Islet precursor cell (in vitro differentiated cells): ENCODE results near the gene NFIA.

Source experiments
- DNase-seq: peaks from one replicate; pipeline ENCODE4 v3.0.0-alpha.2; 2018

NFIA gene

GRCh38 chr1:61348025-61348665 is 265.8 kb downstream of the NFIA start:
- no peak for DNase-seq

GRCh38 chr1:61352845-61353435 is 270.6 kb downstream of the NFIA start:
- DNase-seq, result no peak

GRCh38 chr1:61353797-61354406 is 271.5 kb downstream of the NFIA start:
- DNase-seq, result no peak

GRCh38 chr1:61356016-61356415 is 273.7 kb downstream of the NFIA start:
- no peak for DNase-seq

DNA sequence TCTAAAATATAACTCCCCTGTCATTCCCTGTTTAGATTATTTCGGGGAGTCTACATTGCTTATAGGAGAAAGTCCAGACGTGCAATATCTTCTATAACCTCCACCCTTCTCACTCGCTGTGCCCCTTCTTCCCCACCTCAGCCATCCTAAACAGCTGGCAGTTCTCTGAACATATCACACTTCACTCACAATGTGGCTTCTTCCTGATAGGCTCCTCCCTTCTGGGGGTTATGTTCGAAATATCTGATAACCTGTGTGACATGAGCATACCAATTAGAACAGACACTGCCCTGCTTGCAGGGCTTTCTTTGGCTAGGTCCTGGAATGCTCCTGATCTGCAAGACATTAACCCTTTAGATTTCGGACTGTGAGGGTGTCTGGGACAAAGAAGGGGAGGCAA is 274.6 kb downstream of the NFIA start:
- no peak for DNase-seq

GRCh38 chr1:61357539-61357938 is 275.2 kb downstream of the NFIA start:
- DNase-seq, result no peak

- no peak for DNase-seq
These were observed 276.6 kb downstream of the NFIA start for GRCh38 chr1:61358770-61359455.

DNA sequence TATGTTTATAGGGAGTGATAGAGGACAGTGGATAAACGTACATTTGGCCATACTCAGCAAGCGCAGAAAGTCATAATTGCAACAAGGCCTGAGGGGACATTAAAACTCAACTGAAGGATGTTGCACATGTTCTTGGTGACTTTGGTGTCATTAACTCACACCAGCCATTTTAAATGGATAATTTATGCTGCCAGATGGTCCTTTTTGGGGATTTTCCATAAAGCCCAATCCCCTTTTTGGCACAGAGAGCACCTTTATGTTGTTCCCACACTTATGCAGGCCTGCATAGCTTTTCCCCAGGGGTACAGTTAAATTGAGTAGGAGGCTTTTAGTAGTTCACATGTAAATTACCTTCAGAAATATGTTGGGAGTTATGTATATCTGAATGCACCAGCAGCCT is 279.6 kb downstream of the NFIA start:
- DNase-seq, result no peak

- DNase-seq, result no peak
These were observed 280.0 kb downstream of the NFIA start for GRCh38 chr1:61362351-61362750.

- no peak for DNase-seq
These were observed 286.0 kb downstream of the NFIA start for GRCh38 chr1:61368366-61368765.

DNA sequence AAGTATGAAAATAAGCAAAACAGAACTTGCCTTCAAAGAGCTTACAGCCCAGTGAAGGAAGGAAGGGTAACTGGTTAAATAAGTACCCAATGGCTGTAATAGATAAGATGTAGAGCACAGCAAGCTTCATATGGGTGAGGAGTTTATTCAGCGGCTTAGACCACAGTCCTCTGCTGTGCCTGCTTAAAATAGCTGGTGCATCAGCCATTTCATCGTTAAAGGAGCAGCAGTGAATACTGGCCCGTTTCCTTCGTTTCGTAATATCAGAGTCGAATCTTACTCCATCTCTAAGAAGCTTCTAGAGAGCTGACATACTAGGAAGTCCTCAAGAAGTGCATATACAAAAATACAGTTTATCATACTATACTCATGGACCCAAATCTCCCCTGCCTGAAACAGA is 286.5 kb downstream of the NFIA start:
- no peak for DNase-seq

DNA sequence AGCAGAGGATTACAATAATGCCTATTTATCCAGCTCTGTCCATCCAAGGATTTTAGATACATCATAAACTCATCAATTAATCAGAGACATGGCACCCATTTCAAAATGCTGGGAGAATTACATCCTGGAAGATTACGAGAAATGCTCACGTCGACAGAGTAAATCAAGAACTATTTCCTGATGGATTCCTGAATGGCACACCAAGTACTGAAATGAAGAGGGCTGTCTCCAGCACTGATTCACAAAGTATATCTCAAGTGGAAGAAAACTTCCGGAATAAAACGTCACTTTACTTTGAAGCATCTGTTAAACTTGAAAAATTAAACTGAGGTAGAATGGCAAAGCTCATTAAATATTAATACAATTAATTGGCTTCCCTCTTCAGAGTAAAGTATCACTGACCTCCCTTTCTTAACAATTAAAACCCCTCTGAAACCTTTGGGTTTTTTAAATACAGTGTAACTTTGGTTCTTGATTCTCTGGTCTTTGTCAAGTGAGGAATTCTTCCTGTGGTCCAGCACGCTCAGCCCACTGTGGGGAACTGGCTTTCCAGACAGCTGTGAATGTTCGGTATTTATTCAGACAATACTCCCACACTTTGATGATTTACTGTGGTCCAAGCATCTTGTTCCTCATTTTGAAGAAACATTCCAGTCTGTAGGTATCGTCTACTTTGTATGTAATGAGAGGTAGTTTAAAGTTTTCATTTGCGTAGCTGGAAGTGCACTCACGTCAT is 288.0 kb downstream of the NFIA start:
- no peak for DNase-seq

- no peak for DNase-seq
These were observed 288.5 kb downstream of the NFIA start for GRCh38 chr1:61370913-61371279.

DNA sequence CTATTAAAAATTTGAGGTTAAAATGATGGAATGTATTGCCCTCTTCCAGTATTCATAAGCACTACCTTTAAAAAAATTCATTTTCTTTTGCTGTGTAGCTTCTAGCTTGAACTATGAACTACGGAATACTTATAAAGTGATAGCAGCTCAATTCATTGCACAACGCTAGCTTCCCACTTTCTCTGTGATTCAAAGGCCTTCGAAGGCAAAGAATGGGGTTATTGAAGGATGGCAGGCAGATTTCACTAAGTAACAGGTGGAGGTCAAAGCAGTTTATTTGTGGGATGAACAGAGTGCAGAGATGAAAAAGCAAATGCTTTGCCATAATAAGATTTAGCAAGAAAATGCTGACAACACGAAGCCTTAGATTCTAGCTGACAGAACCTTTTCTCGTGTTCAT is 290.6 kb downstream of the NFIA start:
- no peak for DNase-seq

GRCh38 chr1:61374156-61374555 is 291.8 kb downstream of the NFIA start:
- DNase-seq, result no peak

GRCh38 chr1:61375082-61375880 is 292.9 kb downstream of the NFIA start:
- no peak for DNase-seq

DNA sequence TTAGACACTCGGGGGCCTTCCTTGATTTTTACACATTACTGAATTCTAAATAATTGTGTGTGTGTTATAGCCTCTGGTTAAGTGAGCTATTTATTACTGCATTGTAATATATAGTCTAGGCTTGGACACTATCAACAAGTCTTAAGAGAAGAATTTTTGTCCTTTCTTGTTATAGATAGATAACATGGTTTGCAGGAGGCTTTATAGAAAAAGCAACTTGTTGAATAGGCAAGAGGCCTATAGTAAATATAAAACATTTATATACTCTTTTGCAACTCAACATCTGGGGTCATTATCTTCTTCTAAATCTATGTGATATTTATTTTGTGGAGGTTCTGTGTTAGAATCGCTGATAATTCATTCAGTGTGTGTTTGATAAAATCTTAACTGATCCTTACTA is 293.8 kb downstream of the NFIA start:
- DNase-seq, result no peak

GRCh38 chr1:61377242-61377958 is 295.0 kb downstream of the NFIA start:
- DNase-seq, result no peak

DNA sequence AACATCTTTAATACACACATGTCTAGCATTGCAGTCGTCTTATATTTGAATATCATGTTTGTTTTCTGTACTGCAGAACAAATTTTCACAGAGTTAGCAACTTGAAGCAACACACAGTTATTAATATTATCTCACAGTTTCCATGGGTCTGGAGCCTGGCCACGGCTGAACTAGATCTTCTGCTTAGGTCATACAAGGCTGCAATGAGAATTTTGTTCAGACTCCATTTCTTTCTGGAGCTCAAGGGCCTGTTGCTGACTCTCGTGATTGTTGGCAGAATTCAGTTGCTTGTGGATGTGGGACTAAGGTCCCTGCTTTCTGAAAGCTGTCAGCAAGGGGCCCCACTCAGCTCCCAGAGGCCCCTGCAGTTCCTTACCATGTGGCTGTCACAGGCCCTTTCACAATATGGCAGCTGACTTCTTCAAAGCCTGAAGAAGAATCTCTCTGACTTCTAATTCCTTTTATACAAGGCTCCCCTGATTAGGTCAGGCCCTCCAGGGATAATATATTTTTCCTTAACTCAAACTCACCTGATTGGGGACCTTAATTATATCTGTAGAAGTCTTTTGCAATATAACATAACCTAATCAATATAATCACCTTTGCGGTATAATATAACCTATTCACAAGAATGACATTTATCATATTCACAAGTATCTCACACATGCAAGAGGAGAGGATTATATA is 296.3 kb downstream of the NFIA start:
- no peak for DNase-seq

DNA sequence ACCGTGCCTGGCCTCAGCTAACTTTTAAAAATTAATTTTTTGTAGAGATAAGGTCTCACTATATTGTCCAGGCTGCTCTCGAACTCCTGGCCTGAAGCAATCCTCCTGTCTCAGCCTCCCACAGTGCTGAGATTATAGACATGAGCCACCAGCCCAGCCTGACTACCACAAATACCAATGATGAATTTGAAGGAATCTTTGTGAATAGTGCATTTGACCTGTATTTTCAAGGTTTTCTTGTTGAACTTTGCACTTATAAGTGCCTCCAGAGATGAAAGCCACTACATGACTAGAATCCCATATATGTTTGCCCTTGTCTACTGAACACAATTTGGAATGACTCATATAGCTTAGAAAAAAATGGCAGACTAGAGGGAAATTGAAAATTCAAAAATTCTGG is 297.3 kb downstream of the NFIA start:
- no peak for DNase-seq

DNA sequence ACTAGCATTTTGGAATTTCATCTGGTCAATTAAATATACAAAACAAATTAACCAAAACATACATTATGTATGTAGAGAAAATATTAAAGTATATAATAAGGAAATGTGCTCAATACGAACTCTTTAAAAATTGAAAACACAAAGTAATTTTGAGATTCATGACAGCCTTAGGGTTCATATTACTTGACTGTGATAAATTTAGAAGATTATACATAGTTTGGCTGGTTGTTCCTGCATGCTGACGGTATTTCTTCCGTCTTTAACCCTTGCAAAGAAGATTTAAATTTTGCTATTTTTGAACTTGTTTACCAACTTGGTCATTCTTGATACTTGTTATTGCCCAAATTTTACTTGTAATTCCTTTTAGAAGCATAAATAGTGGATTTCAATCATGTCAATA is 298.2 kb downstream of the NFIA start:
- no peak for DNase-seq
